Measurements from ENCODE around the gene ANXA2R. TPM values are rescaled to one million over a fixed set of nuclear protein-coding genes. Genes with fewer than 3 reads are reported as not detected.

ANXA2R gene
- total RNA-seq, 1 experiment from 2014 or later = 0.20 TPM

DNA sequence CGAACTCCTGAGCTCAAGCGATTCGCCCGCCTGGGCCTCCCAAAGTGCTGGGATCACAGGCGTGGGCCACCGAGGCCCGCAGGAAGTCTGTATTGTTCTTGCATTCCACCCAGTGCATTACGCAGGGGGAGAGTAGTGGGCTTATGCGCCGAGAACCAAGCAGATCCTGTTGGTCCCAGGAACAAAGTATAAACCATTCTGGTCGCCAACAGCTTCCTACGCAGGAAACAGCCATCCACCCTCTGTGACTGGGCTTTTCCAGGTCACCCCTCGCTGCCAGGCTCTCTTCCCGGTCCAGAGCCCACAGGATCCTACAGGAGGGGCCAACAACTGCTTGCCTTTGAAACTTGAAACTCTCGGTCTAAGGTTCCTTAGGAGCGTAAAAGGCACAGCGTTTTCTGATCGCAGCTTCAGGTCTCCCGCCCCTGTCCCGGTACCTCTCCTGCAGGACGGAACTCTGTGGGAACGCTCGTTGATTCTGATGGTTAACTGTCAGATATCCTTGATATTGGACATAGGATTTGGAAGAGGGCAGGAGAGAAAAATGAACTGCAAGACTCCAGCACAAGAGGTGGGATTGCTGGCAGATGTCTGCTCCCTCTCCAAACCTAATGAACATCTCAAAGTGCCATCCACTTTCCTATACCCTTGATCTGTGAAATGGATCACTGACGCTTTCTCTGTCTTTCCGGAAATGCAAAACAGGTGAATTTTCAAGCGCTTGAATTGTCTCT lies 4.2 kb upstream of the ANXA2R start:
- H4K5ac ChIP-seq (ENCODE audit: insufficient read length, low read depth, low read length) = no peak overlapping the region
- no peak overlapping the region for H2BK5ac ChIP-seq (ENCODE audit: insufficient read length, low read length)
- H3K9ac ChIP-seq (ENCODE audit: extremely low read depth, insufficient read length, low read length) = no peak overlapping the region
- peaks cover 41 to 45% of the 10 kb centered on the region in 2 experiments for H3K4me1 Mint-ChIP-seq
- H3K27ac ChIP-seq (ENCODE audit: insufficient read length, low read depth, low read length) = no peak overlapping the region
- TF ChIP-seq, protein P1, sequence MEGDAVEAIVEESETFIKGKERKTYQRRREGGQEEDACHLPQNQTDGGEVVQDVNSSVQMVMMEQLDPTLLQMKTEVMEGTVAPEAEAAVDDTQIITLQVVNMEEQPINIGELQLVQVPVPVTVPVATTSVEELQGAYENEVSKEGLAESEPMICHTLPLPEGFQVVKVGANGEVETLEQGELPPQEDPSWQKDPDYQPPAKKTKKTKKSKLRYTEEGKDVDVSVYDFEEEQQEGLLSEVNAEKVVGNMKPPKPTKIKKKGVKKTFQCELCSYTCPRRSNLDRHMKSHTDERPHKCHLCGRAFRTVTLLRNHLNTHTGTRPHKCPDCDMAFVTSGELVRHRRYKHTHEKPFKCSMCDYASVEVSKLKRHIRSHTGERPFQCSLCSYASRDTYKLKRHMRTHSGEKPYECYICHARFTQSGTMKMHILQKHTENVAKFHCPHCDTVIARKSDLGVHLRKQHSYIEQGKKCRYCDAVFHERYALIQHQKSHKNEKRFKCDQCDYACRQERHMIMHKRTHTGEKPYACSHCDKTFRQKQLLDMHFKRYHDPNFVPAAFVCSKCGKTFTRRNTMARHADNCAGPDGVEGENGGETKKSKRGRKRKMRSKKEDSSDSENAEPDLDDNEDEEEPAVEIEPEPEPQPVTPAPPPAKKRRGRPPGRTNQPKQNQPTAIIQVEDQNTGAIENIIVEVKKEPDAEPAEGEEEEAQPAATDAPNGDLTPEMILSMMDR (conservative IDR thresholded peaks at IDR 0.05) = no peak
- H3K4me1 ChIP-seq (ENCODE audit: insufficient read depth, low read length) = peaks cover 7% of the 10 kb centered on the region
- peak overlapping the region in 1 of 2 experiments; percentile 41; a peak in 3 of 5 replicates for H3K4me3 Mint-ChIP-seq
- H4K91ac ChIP-seq (ENCODE audit: insufficient read length, low read depth, low read length) = no peak overlapping the region
- no peak overlapping the region for H2BK15ac ChIP-seq (ENCODE audit: low read depth, low read length)
- H3K27me3 Mint-ChIP-seq (ENCODE audit: low read depth) = peaks cover 80% of the 10 kb centered on the region
- H2BK12ac ChIP-seq (ENCODE audit: insufficient read length, low read depth, low read length) = no peak overlapping the region
- peaks cover 16% of the 10 kb centered on the region for H3K23me2 ChIP-seq (ENCODE audit: insufficient read length, low read depth, low read length, poor library complexity, severe bottlenecking)
- no peak overlapping the region for H2AFZ ChIP-seq (ENCODE audit: low read length)
- no peak overlapping the region for H3K23ac ChIP-seq (ENCODE audit: insufficient read length, low read depth, low read length)
- H3K4ac ChIP-seq (ENCODE audit: low read depth, low read length) = no peak overlapping the region
- peak; percentile 77 for DNase-seq
- H3K79me2 ChIP-seq (ENCODE audit: insufficient read depth, low read length) = no peaks in the 10 kb centered on the region
- no peak overlapping the region for H2BK120ac ChIP-seq (ENCODE audit: low read depth, low read length, poor library complexity, severe bottlenecking)
- no peak overlapping the region for H2AK5ac ChIP-seq (ENCODE audit: insufficient read length, low read length)
- no CpG with 5 or more reads among the region's 26 CpGs for WGBS (ENCODE audit: extremely low coverage, insufficient read length, low lambda C conversion rate)
- peak overlapping the region; percentile 13 for H3K4me2 ChIP-seq (ENCODE audit: insufficient read depth, insufficient read length, low read length)
- H3K56ac ChIP-seq (ENCODE audit: insufficient read length, low read depth, low read length) = no peak overlapping the region
- H3K36me3 Mint-ChIP-seq (ENCODE audit: insufficient read depth in 1 of 3, low read depth in 3 of 3) = no peaks in the 10 kb centered on the region
- no peaks in the 10 kb centered on the region for H3K79me1 ChIP-seq (ENCODE audit: insufficient read depth, low read depth, low read length, poor library complexity, severe bottlenecking)
- no peak overlapping the region for H3T11ph ChIP-seq (ENCODE audit: low read length)
- H3K27ac Mint-ChIP-seq = no peak overlapping the region; a peak in 1 of 7 replicates
- H2BK20ac ChIP-seq (ENCODE audit: low read depth, low read length, poor library complexity, severe bottlenecking) = no peak overlapping the region
- no peak overlapping the region for H4K8ac ChIP-seq (replicated peaks; ENCODE audit: insufficient read length, low read depth, low read length)
- H3K14ac ChIP-seq (ENCODE audit: insufficient read depth, low read length) = no peak overlapping the region; the same call in 1 of the 2 replicates
- H3K9me3 ChIP-seq (ENCODE audit: control insufficient read depth, low read depth, low read length) = no peaks in the 10 kb centered on the region
- H3K18ac ChIP-seq (ENCODE audit: insufficient read length, low read depth, low read length) = no peak overlapping the region
- H3K27me3 ChIP-seq (ENCODE audit: insufficient read depth, low read length) = peaks cover 57% of the 10 kb centered on the region
- H3K9me3 Mint-ChIP-seq = no peaks in the 10 kb centered on the region; a peak in 2 of 5 replicates
- no peaks in the 10 kb centered on the region for H4K20me1 ChIP-seq (ENCODE audit: control insufficient read depth, insufficient read depth, insufficient read length)

All from H9 (cell line).